Measurements from ENCODE around the gene DKC1. TPM values are rescaled to one million over a fixed set of nuclear protein-coding genes. Genes with fewer than 3 reads are reported as not detected.
"Not testable (repeated sequence)": the region's sequence is repeated elsewhere in the genome, so short reads cannot be mapped to it uniquely, and the experiment has no call there.

DKC1 gene
- total and polyA plus RNA-seq, 2 experiments from 2014 or later = 27.8 to 38.9 TPM

GRCh38 chrX:154813801-154814200 is 51.1 kb downstream of the DKC1 start:
- H3K4me3 ChIP-seq = no peak overlapping the region
- H3K9me2 ChIP-seq (replicated peaks; ENCODE audit: insufficient read depth) = no peaks in the 10 kb centered on the region
- no peaks in the 10 kb centered on the region for H3K27me3 ChIP-seq

GRCh38 chrX:154815274-154815818 is 52.7 kb downstream of the DKC1 start:
- no peak overlapping the region for H3K27ac ChIP-seq
- no peaks in the 10 kb centered on the region for H3K9me2 ChIP-seq (replicated peaks; ENCODE audit: insufficient read depth)
- no peaks in the 10 kb centered on the region for H3K9me3 ChIP-seq (ENCODE audit: low read depth)
- H3K4me3 ChIP-seq = no peak overlapping the region
- H2AFZ ChIP-seq = no peak overlapping the region
- H3K4me1 ChIP-seq (ENCODE audit: insufficient read depth) = no peaks in the 10 kb centered on the region
- TF ChIP-seq EZH2phosphoT487 (IDR thresholded peaks at IDR 0.05; ENCODE audit: low read depth, severe bottlenecking, unreplicated experiment) = no peak
- TF ChIP-seq CTCF (IDR thresholded peaks at IDR 0.05; ENCODE audit: poor library complexity) = no peak
- no peak for TF ChIP-seq EZH2 (IDR thresholded peaks at IDR 0.05; ENCODE audit: borderline replicate concordance)
- no peaks in the 10 kb centered on the region for H4K20me1 ChIP-seq (ENCODE audit: insufficient read depth, poor library complexity, severe bottlenecking)
- WGBS (ENCODE audit: low lambda C conversion rate, missing lambda C conversion rate) = 61% methylated on average over 5 of the region's 5 CpGs
- no peaks in the 10 kb centered on the region for H3K79me2 ChIP-seq
- no peaks in the 10 kb centered on the region for H3K27me3 ChIP-seq
- no peaks in the 10 kb centered on the region for H3K36me3 ChIP-seq (replicated peaks; ENCODE audit: insufficient read depth, low read depth)
- no peak for DNase-seq (ENCODE audit: low spot score)
- H3K4me2 ChIP-seq = no peak overlapping the region

More at GRCh38 chrX:154813801-154814200, 51.1 kb downstream of the DKC1 start:
- no peaks in the 10 kb centered on the region for H3K4me1 ChIP-seq (ENCODE audit: insufficient read depth)
- no peak for TF ChIP-seq EZH2 (IDR thresholded peaks at IDR 0.05; ENCODE audit: borderline replicate concordance)
- TF ChIP-seq EZH2phosphoT487 (IDR thresholded peaks at IDR 0.05; ENCODE audit: low read depth, severe bottlenecking, unreplicated experiment) = no peak
- TF ChIP-seq CTCF (IDR thresholded peaks at IDR 0.05; ENCODE audit: poor library complexity) = no peak
- no peak for DNase-seq (ENCODE audit: low spot score)
- no peaks in the 10 kb centered on the region for H3K79me2 ChIP-seq
- H2AFZ ChIP-seq = no peak overlapping the region
- H3K27ac ChIP-seq = no peak overlapping the region
- H4K20me1 ChIP-seq (ENCODE audit: insufficient read depth, poor library complexity, severe bottlenecking) = no peaks in the 10 kb centered on the region
- H3K4me2 ChIP-seq = no peak overlapping the region
- H3K36me3 ChIP-seq (replicated peaks; ENCODE audit: insufficient read depth, low read depth) = no peaks in the 10 kb centered on the region
- no peaks in the 10 kb centered on the region for H3K9me3 ChIP-seq (ENCODE audit: low read depth)
- 13% methylated on average over 1 of the region's 1 CpG for WGBS (ENCODE audit: low lambda C conversion rate, missing lambda C conversion rate)

- not testable (repeated sequence) for H4K20me1 ChIP-seq (ENCODE audit: insufficient read depth, poor library complexity, severe bottlenecking)
- WGBS (ENCODE audit: low lambda C conversion rate, missing lambda C conversion rate) = 77% methylated on average over 4 of the region's 4 CpGs
Measured at GRCh38 chrX:154816326-154816898, 53.7 kb downstream of the DKC1 start.

GRCh38 chrX:154817048-154817618 is 54.5 kb downstream of the DKC1 start:
- DNase-seq (ENCODE audit: low spot score); H3K9me2 ChIP-seq (replicated peaks; ENCODE audit: insufficient read depth); H3K27ac ChIP-seq; H3K27me3 ChIP-seq; H3K4me3 ChIP-seq; H3K36me3 ChIP-seq (replicated peaks; ENCODE audit: insufficient read depth, low read depth); H2AFZ ChIP-seq; H3K9me3 ChIP-seq (ENCODE audit: low read depth); H4K20me1 ChIP-seq (ENCODE audit: insufficient read depth, poor library complexity, severe bottlenecking); H3K4me1 ChIP-seq (ENCODE audit: insufficient read depth); H3K4me2 ChIP-seq; H3K79me2 ChIP-seq: not testable (repeated sequence)
- WGBS (ENCODE audit: low lambda C conversion rate, missing lambda C conversion rate) = 91% methylated on average over 19 of the region's 19 CpGs

More at GRCh38 chrX:154816326-154816898, 53.7 kb downstream of the DKC1 start:
- H3K9me2 ChIP-seq (replicated peaks; ENCODE audit: insufficient read depth); H3K4me1 ChIP-seq (ENCODE audit: insufficient read depth); H3K4me2 ChIP-seq; DNase-seq (ENCODE audit: low spot score); H3K27me3 ChIP-seq; H3K4me3 ChIP-seq; H3K27ac ChIP-seq; H3K36me3 ChIP-seq (replicated peaks; ENCODE audit: insufficient read depth, low read depth); H3K9me3 ChIP-seq (ENCODE audit: low read depth); H3K79me2 ChIP-seq; H2AFZ ChIP-seq: not testable (repeated sequence)

Measured in hepatocyte (in vitro differentiated cells).